Measurements from ENCODE around the gene TSSC4.

Gene TSSC4

DNA sequence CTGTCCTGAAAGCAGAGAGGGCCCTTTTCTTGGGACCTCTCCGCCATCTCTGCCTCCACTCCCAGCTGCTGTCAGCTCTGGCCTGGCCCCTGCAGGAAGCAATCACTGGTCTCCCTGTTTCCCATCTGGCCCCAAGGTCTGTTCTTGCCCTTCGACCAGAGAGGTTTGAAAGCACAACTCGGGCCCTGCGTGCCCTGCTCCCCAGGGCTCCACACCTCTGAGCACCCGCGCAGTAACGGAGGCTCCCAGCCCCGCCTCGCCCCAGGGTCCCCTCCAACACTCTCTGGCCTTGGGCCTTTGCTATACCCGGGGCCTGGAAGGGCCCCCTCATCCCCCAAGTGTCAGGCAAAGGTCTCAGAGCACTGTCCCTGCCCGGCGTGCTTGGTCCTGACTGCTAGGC lies 31.2 kb upstream of the TSSC4 start:
- TF ChIP-seq EZH2 (IDR thresholded peaks at IDR 0.05; ENCODE audit: borderline replicate concordance, low read length), result no peak
- TF ChIP-seq, protein P1, sequence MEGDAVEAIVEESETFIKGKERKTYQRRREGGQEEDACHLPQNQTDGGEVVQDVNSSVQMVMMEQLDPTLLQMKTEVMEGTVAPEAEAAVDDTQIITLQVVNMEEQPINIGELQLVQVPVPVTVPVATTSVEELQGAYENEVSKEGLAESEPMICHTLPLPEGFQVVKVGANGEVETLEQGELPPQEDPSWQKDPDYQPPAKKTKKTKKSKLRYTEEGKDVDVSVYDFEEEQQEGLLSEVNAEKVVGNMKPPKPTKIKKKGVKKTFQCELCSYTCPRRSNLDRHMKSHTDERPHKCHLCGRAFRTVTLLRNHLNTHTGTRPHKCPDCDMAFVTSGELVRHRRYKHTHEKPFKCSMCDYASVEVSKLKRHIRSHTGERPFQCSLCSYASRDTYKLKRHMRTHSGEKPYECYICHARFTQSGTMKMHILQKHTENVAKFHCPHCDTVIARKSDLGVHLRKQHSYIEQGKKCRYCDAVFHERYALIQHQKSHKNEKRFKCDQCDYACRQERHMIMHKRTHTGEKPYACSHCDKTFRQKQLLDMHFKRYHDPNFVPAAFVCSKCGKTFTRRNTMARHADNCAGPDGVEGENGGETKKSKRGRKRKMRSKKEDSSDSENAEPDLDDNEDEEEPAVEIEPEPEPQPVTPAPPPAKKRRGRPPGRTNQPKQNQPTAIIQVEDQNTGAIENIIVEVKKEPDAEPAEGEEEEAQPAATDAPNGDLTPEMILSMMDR (IDR thresholded peaks at IDR 0.05; ENCODE audit: low read length), result no peak
- H3K4me1 ChIP-seq (ENCODE audit: insufficient read depth, low read length, severe bottlenecking), result no peaks in the 10 kb centered on the region
- H3K27me3 ChIP-seq (ENCODE audit: insufficient read depth, low read length), result 0 out of 2 replicates have a peak, but pooled peaks cover under 1% of the 10 kb centered on the region
- H3K9me2 ChIP-seq (ENCODE audit: low read depth, low read length), result no peaks in the 10 kb centered on the region
- no peaks in the 10 kb centered on the region for H3K9me3 ChIP-seq (ENCODE audit: low read length)
- H4K20me1 ChIP-seq (ENCODE audit: insufficient read depth, low read length), result no peaks in the 10 kb centered on the region
- no peaks in the 10 kb centered on the region for H3K79me2 ChIP-seq (ENCODE audit: insufficient read depth, low read length)
- no peak overlapping the region for H2AFZ ChIP-seq (ENCODE audit: low read length)
- no peak overlapping the region for H3K27ac ChIP-seq (ENCODE audit: low read depth, low read length, poor library complexity, severe bottlenecking)
- H3K36me3 ChIP-seq (ENCODE audit: insufficient read depth, low read length), result no peaks in the 10 kb centered on the region
- no peaks in the 10 kb centered on the region for H3F3A ChIP-seq (ENCODE audit: insufficient read depth, low read length)
- no peak overlapping the region for H3K9ac ChIP-seq (ENCODE audit: low read length)
- H3K4me3 ChIP-seq (ENCODE audit: low read depth, low read length, poor library complexity, severe bottlenecking), result no peak overlapping the region
- H3K4me2 ChIP-seq (ENCODE audit: low read length), result no peak overlapping the region

DNA sequence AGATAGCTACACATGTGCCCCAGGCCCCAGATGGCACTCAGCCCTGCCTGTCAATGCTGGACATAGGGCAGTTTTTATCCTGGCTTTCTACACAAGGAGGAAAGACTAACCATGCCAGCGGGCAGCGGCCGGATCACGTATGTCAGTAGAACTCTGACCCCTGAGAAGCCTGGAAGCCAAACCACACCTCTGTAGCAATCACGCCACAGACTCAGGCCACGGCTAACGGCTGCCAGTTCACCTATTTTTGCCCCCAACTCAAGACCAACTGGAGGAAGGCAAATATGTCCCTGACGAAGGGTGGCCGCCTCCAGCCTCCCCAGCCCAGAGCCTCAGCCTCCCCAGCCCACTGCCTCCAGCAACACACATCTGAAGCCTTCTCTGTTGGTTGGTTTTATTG lies 30.7 kb upstream of the TSSC4 start:
- TF ChIP-seq EZH2 (IDR thresholded peaks at IDR 0.05; ENCODE audit: borderline replicate concordance, low read length), result no peak
- TF ChIP-seq, protein P1 (IDR thresholded peaks at IDR 0.05; ENCODE audit: low read length), result no peak
- Histone ChIP-seq H3K27ac (ENCODE audit: low read depth, low read length, poor library complexity, severe bottlenecking) (no peak overlapping the region), H3K4me1 (ENCODE audit: insufficient read depth, low read length, severe bottlenecking) (no peaks in the 10 kb centered on the region), H4K20me1 (ENCODE audit: insufficient read depth, low read length) (no peaks in the 10 kb centered on the region), H3K9me3 (ENCODE audit: low read length) (no peaks in the 10 kb centered on the region), H2AFZ (ENCODE audit: low read length) (no peak overlapping the region), H3F3A (ENCODE audit: insufficient read depth, low read length) (no peaks in the 10 kb centered on the region), H3K79me2 (ENCODE audit: insufficient read depth, low read length) (no peaks in the 10 kb centered on the region), H3K4me3 (ENCODE audit: low read depth, low read length, poor library complexity, severe bottlenecking) (no peak overlapping the region), H3K27me3 (ENCODE audit: insufficient read depth, low read length) (no peaks in the 10 kb centered on the region), H3K36me3 (ENCODE audit: insufficient read depth, low read length) (no peaks in the 10 kb centered on the region), H3K9me2 (ENCODE audit: low read depth, low read length) (no peaks in the 10 kb centered on the region), H3K9ac (ENCODE audit: low read length) (no peak overlapping the region), H3K4me2 (ENCODE audit: low read length) (no peak overlapping the region)

DNA sequence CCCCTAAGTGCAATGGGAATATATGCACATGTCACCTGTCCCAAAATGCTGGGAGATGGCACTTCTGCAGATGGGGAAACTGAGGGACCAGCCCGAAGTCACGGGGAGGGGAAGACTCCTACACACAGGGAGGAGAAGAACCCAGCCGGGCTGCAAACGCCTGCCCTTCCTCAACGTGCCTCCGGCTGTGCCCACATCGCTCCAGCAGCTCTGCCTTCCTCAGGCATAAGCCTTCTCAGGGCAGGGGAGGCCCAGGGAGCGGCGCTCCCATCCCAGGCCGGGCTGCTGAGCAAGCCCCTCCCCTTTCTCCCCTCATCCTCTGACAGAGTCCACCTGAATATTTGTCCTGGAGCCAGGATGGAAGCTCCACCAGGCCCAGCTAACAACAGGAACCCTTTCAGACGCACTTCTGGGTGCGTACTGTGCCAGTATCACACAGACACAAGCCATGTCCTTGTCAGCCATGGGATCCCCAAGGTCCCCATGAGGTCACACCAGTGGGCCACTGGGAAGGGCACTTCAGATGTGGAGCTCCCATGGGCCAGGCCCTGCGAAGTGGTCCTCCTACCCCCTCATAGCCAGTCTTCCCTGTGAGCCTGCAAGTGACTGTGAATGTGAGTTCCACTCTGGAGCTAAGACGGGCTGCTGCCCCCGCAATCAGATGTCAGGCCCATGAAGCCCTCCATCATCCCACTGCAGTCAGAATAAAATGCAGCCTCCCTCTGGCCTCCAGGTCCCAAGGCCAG lies 25.9 kb upstream of the TSSC4 start:
- Histone ChIP-seq H3K9ac (ENCODE audit: low read length) (no peak overlapping the region), H3K9me2 (ENCODE audit: low read depth, low read length) (no peaks in the 10 kb centered on the region), H3F3A (ENCODE audit: insufficient read depth, low read length) (no peaks in the 10 kb centered on the region), H3K36me3 (ENCODE audit: insufficient read depth, low read length) (no peaks in the 10 kb centered on the region), H3K27me3 (ENCODE audit: insufficient read depth, low read length) (no peaks in the 10 kb centered on the region), H3K4me2 (ENCODE audit: low read length) (no peak overlapping the region), H3K4me1 (ENCODE audit: insufficient read depth, low read length, severe bottlenecking) (peaks cover 19% of the 10 kb centered on the region), H3K27ac (ENCODE audit: low read depth, low read length, poor library complexity, severe bottlenecking) (no peak overlapping the region), H4K20me1 (ENCODE audit: insufficient read depth, low read length) (no peaks in the 10 kb centered on the region), H3K79me2 (ENCODE audit: insufficient read depth, low read length) (peaks cover 15% of the 10 kb centered on the region), H3K9me3 (ENCODE audit: low read length) (no peaks in the 10 kb centered on the region), H2AFZ (ENCODE audit: low read length) (no peak overlapping the region), H3K4me3 (ENCODE audit: low read depth, low read length, poor library complexity, severe bottlenecking) (no peak overlapping the region)
- TF ChIP-seq, protein P1 (IDR thresholded peaks at IDR 0.05; ENCODE audit: low read length), result no peak
- TF ChIP-seq EZH2 (IDR thresholded peaks at IDR 0.05; ENCODE audit: borderline replicate concordance, low read length), result no peak
